H1 (cell line): ENCODE data around the gene LYAR. TPM values are rescaled to one million over a fixed set of nuclear protein-coding genes. Genes with fewer than 3 reads are reported as not detected.

Experiments
- CHD7 ChIP-seq: fragments of 300-600 bp; sonication (generic); IDR thresholded peaks from 2 replicates; pipeline ENCODE4 v1.7.1; 2012; ENCODE audit warnings: low read length, moderate library complexity, mild to moderate bottlenecking, inconsistent platforms; ENCODE audit not compliant: insufficient replicate concordance
- RFX5 ChIP-seq: IDR thresholded peaks from 2 replicates; pipeline ENCODE4 v1.6.1; 2011; ENCODE audit warnings: low read depth, low read length, improper control_type of control experiment, borderline replicate concordance
- polyA plus RNA-seq, 7 experiments: library from polyadenylated mRNA; depleted of rRNA in 3 of 7; stranded (reverse) in 5 of 7; unstranded in 2 of 7; fragments of >200 nt in 5 of 7; fragments of 200-250 nt in 2 of 7; gene quantifications; 1 replicate in 5 of 7; 2 replicates in 1 of 7; 4 replicates in 1 of 7; pipeline versions ENCODE4 v1.2.1 to v1.2.3, GENCODE V29; 2011 to 2013; ENCODE audit warnings: missing spikeins in 2 of 7, mixed read lengths in 2 of 7
- total RNA-seq: library from RNA; stranded (reverse); fragmentation: NEBNext Ultra II Directional; extraction: Animal tissue kit (Norgen Biotek cat#: 25700); gene quantifications from 2 replicates; pipeline ENCODE4 v1.2.1, GENCODE V29; 2021

LYAR gene
- total and polyA plus RNA-seq, 2 of the 8 experiments (the other 6 are each of a cell fraction or from before 2014, with no cell fraction given): 6.5 to 46.9 TPM

- TF ChIP-seq CHD7: no peak
- TF ChIP-seq RFX5: no peak
Observed at GRCh38 chr4:4268776-4269175, 21.2 kb downstream of the LYAR start (continued).
